IMR-90 (cell line): ENCODE results near the gene NCAM1. TPM values are rescaled to one million over a fixed set of nuclear protein-coding genes. Genes with fewer than 3 reads are reported as not detected.

Experiments
- ATAC-seq: fragments of 200-7000 bp; cut with Tn5 transposase; 2 replicates; pipeline ENCODE4 v1.9.1; 2020; ENCODE audit warnings: low read depth, mild to moderate bottlenecking, moderate library complexity
- BruUV-seq: library from RNA; stranded (reverse); fragments of 400-500 nt; replicated peaks from 2 replicates; lab custom pipeline; 2021; lab: Mats Ljungman, UMichigan
- CTCF ChIA-PET: fragments of 300-600 bp; formaldehyde crosslinking; extraction: SDS; loops from one replicate; lab custom pipeline; 2021; ENCODE audit warnings: antibody characterized with exemption; lab: Yijun Ruan, JAX
- POLR2A ChIA-PET: fragments of 300-600 bp; sonication (Branson Sonifier 250); formaldehyde crosslinking; loops from one replicate; lab custom pipeline; 2022; ENCODE audit warnings: antibody characterized with exemption; ENCODE audit not compliant: unreplicated experiment; lab: Charles Lee
- DNase-seq: peaks from one replicate; pipeline ENCODE4 v3.0.0; 2013
- H2AFZ ChIP-seq: replicated peaks from 2 replicates; pipeline ENCODE3; 2013; ENCODE audit warnings: low read length, mild to moderate bottlenecking; ENCODE audit not compliant: poor library complexity
- H2AK5ac ChIP-seq: 2 replicates; pipeline ENCODE4 v1.6.1; 2013; ENCODE audit warnings: low read depth, low read length, inconsistent platforms
- H2AK9ac ChIP-seq: replicated peaks from 2 replicates; pipeline ENCODE3; 2013; ENCODE audit warnings: mild to moderate bottlenecking, low read depth, low read length, moderate library complexity; ENCODE audit not compliant: poor library complexity
- H2BK120ac ChIP-seq: 2 replicates; pipeline ENCODE4 v1.6.1; 2013; ENCODE audit warnings: low read depth, low read length, inconsistent platforms
- H2BK15ac ChIP-seq: 3 replicates; pipeline ENCODE4 v1.6.1; 2013; ENCODE audit warnings: low read depth, low read length, inconsistent platforms
- H2BK20ac ChIP-seq: 2 replicates; pipeline ENCODE4 v1.6.1; 2013; ENCODE audit warnings: low read depth, mild to moderate bottlenecking, inconsistent platforms, low read length, moderate library complexity
- H2BK5ac ChIP-seq: 2 replicates; pipeline ENCODE4 v1.6.1; 2013; ENCODE audit warnings: mild to moderate bottlenecking, low read depth, low read length, inconsistent platforms; ENCODE audit not compliant: poor library complexity, severe bottlenecking
- H3K14ac ChIP-seq: replicated peaks from 2 replicates; pipeline ENCODE4 v1.6.1; 2013; ENCODE audit warnings: low read depth, low read length, inconsistent platforms
- H3K18ac ChIP-seq: 2 replicates; pipeline ENCODE4 v1.6.1; 2013; ENCODE audit warnings: low read depth, low read length, control low read depth
- H3K23ac ChIP-seq: 2 replicates; pipeline ENCODE4 v1.6.1; 2013; ENCODE audit warnings: low read depth, low read length, inconsistent platforms
- H3K27ac ChIP-seq: 2 replicates; pipeline ENCODE4 v1.5.1; 2013; ENCODE audit warnings: mild to moderate bottlenecking, control low read depth, low read length; ENCODE audit not compliant: insufficient read depth
- H3K27me3 ChIP-seq: 2 replicates; pipeline ENCODE4 v1.6.1; 2013; ENCODE audit warnings: low read length; ENCODE audit not compliant: control insufficient read depth, insufficient read depth
- H3K36me3 ChIP-seq: 2 replicates; pipeline ENCODE4 v1.6.1; 2013; ENCODE audit warnings: low read length, mixed read lengths; ENCODE audit not compliant: control insufficient read depth, insufficient read depth
- H3K4ac ChIP-seq: 2 replicates; pipeline ENCODE4 v1.6.1; 2013; ENCODE audit warnings: low read depth, low read length, inconsistent platforms
- H3K4me1 ChIP-seq: 2 replicates; pipeline ENCODE4 v1.6.1; 2013; ENCODE audit warnings: low read length, mixed read lengths; ENCODE audit not compliant: control insufficient read depth, insufficient read depth
- H3K4me2 ChIP-seq: 2 replicates; pipeline ENCODE4 v1.6.1; 2013; ENCODE audit warnings: low read depth, mild to moderate bottlenecking, control low read depth, low read length, moderate library complexity
- H3K4me3 ChIP-seq: 2 replicates; pipeline ENCODE4 v1.5.1; 2013; ENCODE audit warnings: low read depth, mild to moderate bottlenecking, control low read depth, low read length, moderate library complexity; ENCODE audit not compliant: insufficient read depth
- H3K56ac ChIP-seq: 2 replicates; pipeline ENCODE4 v1.6.1; 2013; ENCODE audit warnings: low read length, inconsistent platforms; ENCODE audit not compliant: insufficient read depth; ENCODE audit errors: extremely low read depth
- H3K79me1 ChIP-seq, 2 experiments: 2 replicates each; pipeline ENCODE4 v1.6.1; 2013; ENCODE audit warnings: low read length in 2 of 2, inconsistent platforms in 1 of 2, low read depth in 1 of 2
- H3K9ac ChIP-seq: 2 replicates; pipeline ENCODE4 v1.6.1; 2013; ENCODE audit warnings: low read depth, low read length, control low read depth
- H3K9me1 ChIP-seq: 2 replicates; pipeline ENCODE4 v1.6.1; 2013; ENCODE audit warnings: low read length, inconsistent platforms; ENCODE audit not compliant: insufficient read depth
- H3K9me3 ChIP-seq: 2 replicates; pipeline ENCODE4 v1.6.1; 2013; ENCODE audit warnings: low read length; ENCODE audit not compliant: control insufficient read depth, insufficient read depth
- H4K20me1 ChIP-seq: 2 replicates; pipeline ENCODE4 v1.6.1; 2013; ENCODE audit warnings: low read length, inconsistent platforms; ENCODE audit not compliant: insufficient read depth
- H4K5ac ChIP-seq: 2 replicates; pipeline ENCODE4 v1.6.1; 2013; ENCODE audit warnings: mild to moderate bottlenecking, low read depth, low read length, control low read depth
- H4K8ac ChIP-seq, 2 experiments: 2 replicates each; pipeline ENCODE4 v1.6.1; 2013; ENCODE audit warnings: low read depth in 2 of 2, low read length in 2 of 2, control low read depth in 1 of 2, inconsistent platforms in 1 of 2
- H4K91ac ChIP-seq: 2 replicates; pipeline ENCODE4 v1.6.1; 2013; ENCODE audit warnings: low read depth, low read length, inconsistent platforms; ENCODE audit not compliant: insufficient read depth
- BHLHE40 ChIP-seq: fragments of 150-350 bp; IDR thresholded peaks from 2 replicates; pipeline ENCODE4 v1.6.1; 2016; ENCODE audit warnings: mild to moderate bottlenecking, low read depth, low read length
- CEBPB ChIP-seq: IDR thresholded peaks from 2 replicates; pipeline ENCODE4 v1.6.1; 2012; ENCODE audit warnings: low read depth, low read length, improper control_type of control experiment
- CHD1 ChIP-seq: IDR thresholded peaks from 2 replicates; pipeline ENCODE4 v1.6.1; 2012; ENCODE audit warnings: low read depth, low read length, improper control_type of control experiment
- CTCF ChIP-seq: conservative IDR thresholded peaks from 2 replicates; pipeline ENCODE4 v1.5.1; 2012; ENCODE audit warnings: mild to moderate bottlenecking, low read depth, low read length, improper control_type of control experiment
- ELK1 ChIP-seq: fragments of 150-350 bp; IDR thresholded peaks from 2 replicates; pipeline ENCODE4 v1.6.1; 2016; ENCODE audit warnings: low read depth, mild to moderate bottlenecking, low read length, moderate library complexity, borderline replicate concordance
- FOS ChIP-seq: fragments of 150-350 bp; IDR thresholded peaks from 2 replicates; pipeline ENCODE4 v1.6.1; 2016; ENCODE audit warnings: low read depth, low read length
- MAFK ChIP-seq: IDR thresholded peaks from 2 replicates; pipeline ENCODE4 v1.6.1; 2012; ENCODE audit warnings: low read depth, low read length, improper control_type of control experiment
- MAZ ChIP-seq: IDR thresholded peaks from 2 replicates; pipeline ENCODE4 v1.6.1; 2012; ENCODE audit warnings: low read depth, mild to moderate bottlenecking, low read length, improper control_type of control experiment, moderate library complexity, borderline replicate concordance
- MXI1 ChIP-seq: IDR thresholded peaks from 2 replicates; pipeline ENCODE4 v1.6.1; 2012; ENCODE audit warnings: low read depth, mild to moderate bottlenecking, low read length, moderate library complexity, borderline replicate concordance
- NFE2L2 ChIP-seq: fragments of 150-350 bp; IDR thresholded peaks from 2 replicates; pipeline ENCODE4 v1.6.1; 2016; ENCODE audit warnings: low read depth, mild to moderate bottlenecking, low read length
- POLR2A ChIP-seq: IDR thresholded peaks from 2 replicates; pipeline ENCODE4 v1.6.1; 2012; ENCODE audit warnings: mild to moderate bottlenecking, low read depth, low read length
- RAD21 ChIP-seq: IDR thresholded peaks from 2 replicates; pipeline ENCODE4 v1.6.1; 2012; ENCODE audit warnings: low read length, improper control_type of control experiment
- RCOR1 ChIP-seq: IDR thresholded peaks from 2 replicates; pipeline ENCODE4 v1.6.1; 2012; ENCODE audit warnings: mild to moderate bottlenecking, low read length, improper control_type of control experiment; ENCODE audit not compliant: insufficient replicate concordance
- RFX5 ChIP-seq: IDR thresholded peaks from 2 replicates; pipeline ENCODE4 v1.8.0; 2012; ENCODE audit warnings: low read depth, mild to moderate bottlenecking, low read length, moderate library complexity
- SMC3 ChIP-seq: fragments of 150-350 bp; IDR thresholded peaks from 2 replicates; pipeline ENCODE4 v1.6.1; 2016; ENCODE audit warnings: low read depth, mild to moderate bottlenecking, antibody characterized with exemption, low read length, moderate library complexity
- USF2 ChIP-seq: fragments of 150-350 bp; IDR thresholded peaks from 2 replicates; pipeline ENCODE4 v1.6.1; 2017; ENCODE audit warnings: mild to moderate bottlenecking, antibody characterized with exemption, low read length, low read depth
- WGBS, 2 experiments: methylation state at CpG; one replicate each; pipeline versions ENCODE4 v1.1.5 to v1.1.7; 2013; ENCODE audit warnings: missing lambda C conversion rate in 2 of 2; ENCODE audit not compliant: insufficient read length in 1 of 2; ENCODE audit errors: extremely low coverage in 2 of 2; 5-methylcytosine and 5-hydroxymethylcytosine counted together
- dilution Hi-C: fragments of 300-500 bp; cut with HindIII; formaldehyde crosslinking; loops from one replicate; pipeline ENCODE4 v1.14.3; 2018; ENCODE audit warnings: low sequenced_read_pairs; ENCODE audit not compliant: unreplicated experiment
- in situ Hi-C: fragments of 300-500 bp; cut with MboI; formaldehyde crosslinking; loops from 3 replicates; pipeline ENCODE4 v1.14.3; 2019; ENCODE audit warnings: low sequenced_read_pairs, inconsistent platforms, mixed read lengths
- intact Hi-C: fragments of 100-400 bp; cut with micrococcal nuclease; formaldehyde crosslinking; loops from 2 replicates; pipeline ENCODE4 v1.10.0; 2022
- polyA plus RNA-seq, 3 experiments: library from polyadenylated mRNA; depleted of rRNA; stranded (reverse); fragments of >200 nt; gene quantifications; 2 replicates each; pipeline ENCODE4 v1.2.3, GENCODE V29; 2012; ENCODE audit warnings: low replicate concordance in 1 of 3
- total RNA-seq: library from RNA; depleted of rRNA; stranded (reverse); fragments of >200 nt; gene quantifications from 2 replicates; pipeline ENCODE4 v1.2.3, GENCODE V29; 2012

NCAM1 gene
- total and polyA plus RNA-seq, 2 of the 4 experiments (the other 2 are of a cell fraction), result 0.09 to 0.18 TPM

- H3K56ac ChIP-seq, result no peak overlapping the region
- DNase-seq, result no peak
- H3K23ac ChIP-seq, result no peak overlapping the region
- H3K79me1 ChIP-seq, result no peaks in the 10 kb centered on the region
- H4K91ac ChIP-seq, result no peak overlapping the region
- H3K9ac ChIP-seq, result no peak overlapping the region
- no peak overlapping the region for H2AFZ ChIP-seq
- no peaks in the 10 kb centered on the region for H3K4me1 ChIP-seq
- H2BK20ac ChIP-seq, result no peak overlapping the region
- ChIA-PET CTCF (interaction anchor here (0.6 to 1.1 kb wide), 2 partner anchors 42 to 660 kb away, joined by 3 to 6 read pairs; no protein-coding TSS in a partner anchor), POLR2A (no interaction called here)
- H3K9me3 ChIP-seq, result no peaks in the 10 kb centered on the region
- BruUV-seq, result no TSS peak
- H2BK15ac ChIP-seq, result no peak overlapping the region
- no CpG with 5 or more reads among the region's 6 CpGs for WGBS, 2 experiments
- dilution Hi-C loops (no loop called here), in situ Hi-C loops (no loop called here), intact Hi-C loops (no loop called here)
- no peaks in the 10 kb centered on the region for H3K36me3 ChIP-seq
- H4K8ac ChIP-seq, result no peak overlapping the region
- H4K5ac ChIP-seq, result no peak overlapping the region
- H3K27ac ChIP-seq, result no peak overlapping the region
- no peak overlapping the region for H2AK5ac ChIP-seq
- no peaks in the 10 kb centered on the region for H4K20me1 ChIP-seq
- H2BK120ac ChIP-seq, result no peak overlapping the region
- no peak overlapping the region for H3K4me2 ChIP-seq
- H3K14ac ChIP-seq, result no peak overlapping the region
- TF ChIP-seq MAZ (no peak), USF2 (no peak), SMC3 (no peak), CEBPB (no peak), MAFK (no peak), MXI1 (no peak), ELK1 (no peak), RFX5 (no peak), CTCF (no peak), BHLHE40 (no peak), RAD21 (no peak), POLR2A (no peak), NFE2L2 (no peak), RCOR1 (no peak), CHD1 (no peak), FOS (no peak)
- no peak overlapping the region for H2AK9ac ChIP-seq
- H3K4ac ChIP-seq, result no peak overlapping the region
- no peaks in the 10 kb centered on the region for H3K27me3 ChIP-seq
- no peak for ATAC-seq
- H2BK5ac ChIP-seq, result no peak overlapping the region
- no peak overlapping the region for H3K18ac ChIP-seq
- H3K4me3 ChIP-seq, result no peak overlapping the region
- H3K9me1 ChIP-seq, result no peaks in the 10 kb centered on the region
Measured at GRCh38 chr11:113247966-113248365, 286.7 kb downstream of the NCAM1 start.
